GM12878 (cell line): ENCODE data around the gene B4GALNT4. TPM values are rescaled to one million over a fixed set of nuclear protein-coding genes. Genes with fewer than 3 reads are reported as not detected.

ENCODE experiments used
- ATAC-seq: fragments of 200-7000 bp; cut with Tn5 transposase; 3 replicates; pipeline ENCODE4 v1.9.1; 2020; ENCODE audit warnings: mild to moderate bottlenecking, moderate library complexity
- BruUV-seq: library from RNA; stranded (reverse); fragments of 400-500 nt; replicated peaks from 2 replicates; lab custom pipeline; 2021; lab: Mats Ljungman, UMichigan
- CTCF ChIA-PET: fragments of 300-600 bp; sonication (Branson Sonifier 250); formaldehyde crosslinking; extraction: SDS; loops from one replicate; lab custom pipeline; 2021; ENCODE audit warnings: inconsistent platforms; lab: Yijun Ruan, JAX
- POLR2A ChIA-PET: fragments of 350-600 bp; formaldehyde crosslinking; extraction: SDS; loops from one replicate; lab custom pipeline; 2021; ENCODE audit warnings: inconsistent platforms; lab: Charles Lee
- RAD21 ChIA-PET: fragments of 300-600 bp; sonication (Branson Sonifier 250); formaldehyde crosslinking; loops from one replicate; lab custom pipeline; 2023; ENCODE audit warnings: antibody characterized with exemption; ENCODE audit not compliant: unreplicated experiment; lab: Charles Lee
- SMC1A ChIA-PET: fragments of 300-600 bp; sonication (Branson Sonifier 250); formaldehyde crosslinking; loops from one replicate; lab custom pipeline; 2023; ENCODE audit not compliant: unreplicated experiment, uncharacterized antibody; lab: Charles Lee
- DNase-seq: peaks from one replicate; pipeline ENCODE4 v3.0.0-alpha.2; 2011; ENCODE audit warnings: low read depth, low spot score
- FAIRE-seq: peaks from 3 replicates; lab custom pipeline; 2011; peaks lifted over from hg19 to GRCh38; lab: Jason Lieb, UNC
- H2AFZ ChIP-seq: 2 replicates; pipeline ENCODE4 v1.6.0; 2011; ENCODE audit warnings: low read depth, low read length, control low read depth; ENCODE audit not compliant: control insufficient read depth
- H3K27ac ChIP-seq: 2 replicates; pipeline ENCODE4 v1.5.1; 2011; ENCODE audit warnings: control low read depth; ENCODE audit not compliant: control insufficient read depth, insufficient read depth
- H3K27me3 ChIP-seq, 2 experiments: replicated peaks in 1 of 2; 2 replicates each; pipeline versions ENCODE4 v1.6.0 to v1.6.1; 2011; ENCODE audit warnings: low read length in 1 of 2; ENCODE audit not compliant: control insufficient read depth in 2 of 2, insufficient read depth in 2 of 2
- H3K36me3 ChIP-seq, 2 experiments: 2 replicates each; pipeline ENCODE4 v1.5.1; 2011; ENCODE audit warnings: low read length in 1 of 2; ENCODE audit not compliant: control insufficient read depth in 2 of 2, insufficient read depth in 2 of 2
- H3K4me1 ChIP-seq: 2 replicates; pipeline ENCODE4 v1.6.1; 2011; ENCODE audit warnings: mild to moderate bottlenecking, low read length, moderate library complexity, mixed read lengths; ENCODE audit not compliant: control insufficient read depth, insufficient read depth
- H3K4me2 ChIP-seq: 2 replicates; pipeline ENCODE4 v1.6.0; 2011; ENCODE audit warnings: control low read depth; ENCODE audit not compliant: control insufficient read depth, insufficient read depth
- H3K4me3 ChIP-seq: fragments of 200-600 bp; sonication (generic); 2 replicates; pipeline ENCODE4 v1.5.1; 2016
- H3K79me2 ChIP-seq: 2 replicates; pipeline ENCODE4 v1.6.0; 2011; ENCODE audit warnings: low read length; ENCODE audit not compliant: control insufficient read depth, insufficient read depth
- H3K9ac ChIP-seq: 2 replicates; pipeline ENCODE4 v1.8.0; 2011; ENCODE audit warnings: low read length, control low read depth, mixed read lengths; ENCODE audit not compliant: control insufficient read depth, insufficient read depth
- H3K9me3 ChIP-seq: replicated peaks from 3 replicates; pipeline ENCODE4 v1.5.1; 2011; ENCODE audit warnings: mild to moderate bottlenecking, low read length; ENCODE audit not compliant: control insufficient read depth, insufficient read depth
- H4K20me1 ChIP-seq: 2 replicates; pipeline ENCODE4 v1.6.0; 2011; ENCODE audit not compliant: control insufficient read depth, insufficient read depth
- BHLHE40 ChIP-seq, 2 experiments: fragments of 450-650 bp in 1 of 2; IDR thresholded peaks; 2 replicates each; pipeline ENCODE4 v1.6.1; 2011 to 2017; ENCODE audit warnings: low read depth in 2 of 2, borderline replicate concordance in 1 of 2, improper control_type of control experiment in 1 of 2, low read length in 1 of 2, mild to moderate bottlenecking in 1 of 2
- CEBPB ChIP-seq, 2 experiments: fragments of 150-350 bp in 1 of 2; IDR thresholded peaks; 2 replicates each; pipeline ENCODE4 v1.6.1; 2012 to 2014; ENCODE audit warnings: low read depth in 2 of 2, low read length in 2 of 2, borderline replicate concordance in 1 of 2, inconsistent platforms in 1 of 2
- CHD2 ChIP-seq: IDR thresholded peaks from 2 replicates; pipeline ENCODE4 v1.6.1; 2011; ENCODE audit warnings: low read depth, low read length, improper control_type of control experiment, borderline replicate concordance
- POLR2AphosphoS2 ChIP-seq: IDR thresholded peaks from 2 replicates; pipeline ENCODE4 v1.6.1; 2011; ENCODE audit warnings: low read depth, mild to moderate bottlenecking, low read length, improper control_type of control experiment, moderate library complexity
- PRDM15 ChIP-seq: fragments of 450-650 bp; formaldehyde crosslinking; IDR thresholded peaks from 2 replicates; pipeline ENCODE4 v1.4.0; 2020; ENCODE audit warnings: mild to moderate bottlenecking, moderate library complexity
- WGBS: methylation state at CpG from one replicate; pipeline ENCODE4 v1.1.6; 2016; ENCODE audit warnings: low lambda C conversion rate; ENCODE audit not compliant: insufficient replicate concordance, insufficient coverage; ENCODE audit errors: missing lambda C conversion rate; 5-methylcytosine and 5-hydroxymethylcytosine counted together
- in situ Hi-C: fragments of 300-500 bp; cut with MboI; formaldehyde crosslinking; loops from 9 replicates; pipeline ENCODE4 v1.14.3; 2018; ENCODE audit warnings: mixed read lengths
- intact Hi-C: fragments of 100-400 bp; cut with micrococcal nuclease; formaldehyde crosslinking; loops from one replicate; pipeline ENCODE4 v1.14.2; 2022; ENCODE audit not compliant: unreplicated experiment
- polyA plus RNA-seq, 11 experiments: library from polyadenylated mRNA; depleted of rRNA in 4 of 11; unstranded in 6 of 11; stranded (reverse) in 5 of 11; fragments of >200 nt; fragmentation: Nextera tagmentation in 4 of 11; fragmentation: Illumina TruSeq in 1 of 11; extraction: Ambion mirVana in 4 of 11; extraction: Trizol in 1 of 11; gene quantifications; 1 replicate in 1 of 11; 2 replicates in 10 of 11; pipeline versions ENCODE4 v1.2.1 to v1.2.3, GENCODE V29; 2011 to 2016; ENCODE audit warnings: inconsistent platforms in 2 of 11, missing spikeins in 2 of 11, low read depth in 1 of 11
- total RNA-seq, 4 experiments: library from RNA; depleted of rRNA in 3 of 4; stranded (reverse); fragments of >200 nt in 3 of 4; fragmentation: Illumina TruSeq in 1 of 4; extraction: Trizol in 1 of 4; gene quantifications; 2 replicates each; pipeline versions ENCODE4 v1.2.1 to v1.2.3, GENCODE V29; 2013 to 2021

Gene B4GALNT4
- total and polyA plus RNA-seq, 10 of the 15 experiments (the other 5 are each of a cell fraction or from before 2014, with no cell fraction given) = 0.04 to 0.82 (median 0.40) TPM; not detected in 6

DNA sequence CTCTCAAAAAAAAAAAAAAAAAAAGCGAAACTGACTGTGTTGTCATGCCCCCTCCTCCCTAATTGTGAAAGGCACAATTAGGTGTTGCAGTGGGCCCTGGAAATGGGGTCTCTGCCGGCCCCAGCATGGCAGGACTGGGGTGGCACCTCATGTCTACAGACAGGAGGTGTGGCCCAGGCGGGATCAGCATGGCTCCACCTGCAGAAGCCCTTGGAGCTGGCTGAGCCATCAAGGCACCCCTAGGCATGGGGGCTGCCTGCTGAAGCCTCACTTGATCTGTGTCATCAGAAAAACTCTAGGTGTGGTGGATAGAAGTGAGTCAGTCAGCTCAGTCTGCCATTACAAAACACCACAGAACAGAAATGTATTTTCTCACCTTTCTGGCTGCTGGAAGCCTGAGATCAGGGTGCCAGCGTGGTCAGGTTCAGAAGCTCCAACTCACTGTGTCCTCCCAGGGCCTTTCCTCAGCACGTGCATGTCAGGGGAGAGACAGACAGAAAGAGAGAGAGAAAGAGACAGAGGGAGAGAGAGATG lies 10.1 kb upstream of the B4GALNT4 start:
- no TSS peak for BruUV-seq
- 16% methylated on average over 5 of the region's 5 CpGs for WGBS

GRCh38 chr11:360326-361280 lies 8.7 kb upstream of the B4GALNT4 start:
- ChIA-PET POLR2A (no interaction called here), RAD21 (no interaction called here), SMC1A (interaction anchor here (0.6 kb wide), 1 partner anchor 110 kb away, joined by 3 read pairs; no protein-coding TSS in a partner anchor)
- in situ Hi-C loops (loop anchor here (10.0 kb wide), 1 partner anchor 156 kb away; the partner anchor contains the start of genes BET1L and RIC8A), intact Hi-C loops (no loop called here)
- peaks cover 2% of the 10 kb centered on the region for H3K4me1 ChIP-seq
- H3K4me3 ChIP-seq = no peak overlapping the region
- no peak overlapping the region for H3K4me2 ChIP-seq
- peaks cover 8% of the 10 kb centered on the region; the same call in 2 of the 3 replicates for H3K9me3 ChIP-seq
- H3K27ac ChIP-seq = no peak overlapping the region
- H3K36me3 ChIP-seq = no peaks in the 10 kb centered on the region
- FAIRE-seq (no peak), ATAC-seq (no peak)
- no peaks in the 10 kb centered on the region for H3K27me3 ChIP-seq
- no peak overlapping the region for H2AFZ ChIP-seq
- no peak overlapping the region for H3K9ac ChIP-seq
- H4K20me1 ChIP-seq = no peaks in the 10 kb centered on the region
- 65% methylated on average over 22 of the region's 22 CpGs for WGBS
- BruUV-seq = no TSS peak
- TF ChIP-seq CHD2 = no peak
- no peak for TF ChIP-seq PRDM15 (CRISPR knock-in tag)
- TF ChIP-seq, all 136 proteins: peak for 0
- CTCF ChIA-PET = interaction anchor here (0.9 to 6.7 kb wide), 5 partner anchors 46 to 158 kb away, joined by 4 to 45 read pairs (median 5); no protein-coding TSS in a partner anchor
- H3K79me2 ChIP-seq = peaks cover 2% of the 10 kb centered on the region
- DNase-seq = no peak

More for the DNA sequence above, 10.1 kb upstream of the B4GALNT4 start:
- Histone ChIP-seq H4K20me1 (no peaks in the 10 kb centered on the region), H3K4me3 (no peak overlapping the region), H3K4me1 (peaks cover 12% of the 10 kb centered on the region), H3K27me3 (no peaks in the 10 kb centered on the region), H2AFZ (no peak overlapping the region), H3K9me3 (peaks cover 8% of the 10 kb centered on the region; the same call in 2 of the 3 replicates), H3K36me3 (no peaks in the 10 kb centered on the region), H3K27ac (no peak overlapping the region), H3K4me2 (no peak overlapping the region), H3K9ac (no peak overlapping the region), H3K79me2 (peaks cover 7% of the 10 kb centered on the region)
- ChIA-PET RAD21 (interaction anchor here (1.1 to 1.2 kb wide), 2 partner anchors 11 to 109 kb away, joined by 3 read pairs; no protein-coding TSS in a partner anchor), SMC1A (no interaction called here), POLR2A (interaction anchor here (0.6 kb wide), 1 partner anchor 54 kb away, joined by 9 read pairs; no protein-coding TSS in a partner anchor), CTCF (interaction anchor here (0.7 to 2.7 kb wide), 4 partner anchors 12 to 108 kb away, joined by 3 to 12 read pairs (median 4); no protein-coding TSS in a partner anchor)
- no peak for TF ChIP-seq POLR2AphosphoS2
- peak; percentile 50 to 72; a peak in 2 of 4 replicates for TF ChIP-seq BHLHE40 (IDR thresholded peaks at IDR 0.05; ENCODE audit: borderline replicate concordance in 1 of 2, low read depth in 2 of 2, low read length in 1 of 2)
- TF ChIP-seq CEBPB (IDR thresholded peaks at IDR 0.05; ENCODE audit: borderline replicate concordance in 1 of 2, low read depth in 2 of 2, low read length in 2 of 2) = no peak
- FAIRE-seq (no peak), ATAC-seq (peak; percentile 2; the same call in 1 of the 3 replicates), DNase-seq (no peak)
- in situ Hi-C loops (loop anchor here (5.0 kb wide), 1 partner anchor 107 kb away; no protein-coding TSS in a partner anchor), intact Hi-C loops (loop anchor here (5.0 to 10.0 kb wide), 2 partner anchors 94 to 152 kb away; partner anchors contain the start of genes BET1L and RIC8A)
